ENCODE measurements around the gene SLC25A1. TPM values are rescaled to one million over a fixed set of nuclear protein-coding genes. Genes with fewer than 3 reads are reported as not detected.

The SLC25A1 gene
- total and polyA plus RNA-seq, 9 donors, result 16.9 to 35.7 (median 22.6) TPM

- Histone ChIP-seq H3K27me3 (ENCODE audit: control insufficient read depth, insufficient read depth, low read length) (peaks cover 66% of the 10 kb centered on the region), H3K27ac (ENCODE audit: low read length) (no peak overlapping the region), H3K9me3 (replicated peaks; ENCODE audit: control insufficient read depth, low read depth, low read length) (no peaks in the 10 kb centered on the region), H3K4me1 (ENCODE audit: control insufficient read depth, insufficient read depth, low read length) (no peaks in the 10 kb centered on the region), H3K4me3 (ENCODE audit: low read length) (no peak overlapping the region), H3K36me3 (ENCODE audit: control insufficient read depth, insufficient read depth, low read length) (no peaks in the 10 kb centered on the region)
- 1% methylated on average over 91 of the region's 92 CpGs for WGBS (ENCODE audit: insufficient coverage)
- no peak for DNase-seq
These were observed 29.3 kb downstream of the SLC25A1 start for GRCh38 chr22:19149047-19149883.

GRCh38 chr22:19148417-19149046 is 30.0 kb downstream of the SLC25A1 start:
- Histone ChIP-seq H3K27ac (ENCODE audit: low read length) (no peak overlapping the region), H3K36me3 (ENCODE audit: control insufficient read depth, insufficient read depth, low read length) (no peaks in the 10 kb centered on the region), H3K9me3 (replicated peaks; ENCODE audit: control insufficient read depth, low read depth, low read length) (no peaks in the 10 kb centered on the region), H3K27me3 (ENCODE audit: control insufficient read depth, insufficient read depth, low read length) (peaks cover 64% of the 10 kb centered on the region), H3K4me1 (ENCODE audit: control insufficient read depth, insufficient read depth, low read length) (peaks cover 7% of the 10 kb centered on the region), H3K4me3 (ENCODE audit: low read length) (no peak overlapping the region)
- DNase-seq, result no peak
- WGBS (ENCODE audit: insufficient coverage), result 12% methylated on average over 9 of the region's 33 CpGs

GRCh38 chr22:19147195-19147780 is 31.2 kb downstream of the SLC25A1 start:
- Histone ChIP-seq H3K27ac (ENCODE audit: low read length) (no peak overlapping the region), H3K27me3 (ENCODE audit: control insufficient read depth, insufficient read depth, low read length) (peaks cover 53% of the 10 kb centered on the region), H3K4me3 (ENCODE audit: low read length) (no peak overlapping the region), H3K4me1 (ENCODE audit: control insufficient read depth, insufficient read depth, low read length) (peaks cover 11% of the 10 kb centered on the region), H3K36me3 (ENCODE audit: control insufficient read depth, insufficient read depth, low read length) (peaks cover 4% of the 10 kb centered on the region), H3K9me3 (replicated peaks; ENCODE audit: control insufficient read depth, low read depth, low read length) (no peaks in the 10 kb centered on the region)
- WGBS (ENCODE audit: insufficient coverage), result 18% methylated on average over 9 of the region's 9 CpGs
- DNase-seq, result no peak

DNA sequence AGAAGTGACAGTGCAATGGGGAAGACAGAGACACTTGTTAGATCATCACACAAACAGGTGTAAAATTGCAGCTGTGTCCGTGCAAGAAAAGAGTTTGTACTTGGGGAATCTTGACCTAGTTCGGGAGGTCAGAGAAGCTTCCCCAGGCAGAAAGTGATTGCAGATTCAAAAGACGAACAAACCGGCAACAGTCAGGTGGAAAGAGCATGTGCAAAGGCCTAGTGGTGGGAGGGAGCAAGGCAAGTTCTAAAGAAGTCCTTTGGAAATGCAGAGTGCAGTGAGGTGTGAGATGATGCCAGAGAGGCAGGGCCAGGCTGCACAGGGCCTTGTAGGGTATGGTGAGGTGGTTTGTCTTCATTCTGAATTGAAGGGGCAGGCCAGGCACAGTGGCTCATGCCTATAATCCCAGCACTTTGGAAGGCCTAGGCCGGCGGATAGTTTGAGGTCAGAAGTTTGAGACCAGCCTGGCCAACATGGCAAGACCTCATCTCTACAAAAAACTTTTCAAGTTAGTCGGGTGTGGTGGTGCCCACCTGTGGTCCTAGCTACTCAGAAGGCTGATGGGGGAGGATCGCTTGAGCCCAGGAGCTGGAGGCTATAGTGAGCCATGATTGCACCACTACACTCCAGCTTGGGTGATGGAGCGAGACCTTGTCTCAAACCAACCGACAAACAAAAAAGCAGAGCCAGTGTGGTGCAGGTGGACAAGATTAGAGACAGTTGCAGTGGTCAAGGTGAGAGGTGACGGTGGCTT is 32.1 kb downstream of the SLC25A1 start:
- Histone ChIP-seq H3K4me3 (ENCODE audit: low read length) (no peak overlapping the region), H3K4me1 (ENCODE audit: control insufficient read depth, insufficient read depth, low read length) (peaks cover 11% of the 10 kb centered on the region), H3K9me3 (replicated peaks; ENCODE audit: control insufficient read depth, low read depth, low read length) (no peaks in the 10 kb centered on the region), H3K36me3 (ENCODE audit: control insufficient read depth, insufficient read depth, low read length) (peaks cover 12% of the 10 kb centered on the region), H3K27ac (ENCODE audit: low read length) (no peak overlapping the region), H3K27me3 (ENCODE audit: control insufficient read depth, insufficient read depth, low read length) (peaks cover 44% of the 10 kb centered on the region)
- 68% methylated on average over 7 of the region's 11 CpGs for WGBS (ENCODE audit: insufficient coverage)
- DNase-seq, result no peak

DNA sequence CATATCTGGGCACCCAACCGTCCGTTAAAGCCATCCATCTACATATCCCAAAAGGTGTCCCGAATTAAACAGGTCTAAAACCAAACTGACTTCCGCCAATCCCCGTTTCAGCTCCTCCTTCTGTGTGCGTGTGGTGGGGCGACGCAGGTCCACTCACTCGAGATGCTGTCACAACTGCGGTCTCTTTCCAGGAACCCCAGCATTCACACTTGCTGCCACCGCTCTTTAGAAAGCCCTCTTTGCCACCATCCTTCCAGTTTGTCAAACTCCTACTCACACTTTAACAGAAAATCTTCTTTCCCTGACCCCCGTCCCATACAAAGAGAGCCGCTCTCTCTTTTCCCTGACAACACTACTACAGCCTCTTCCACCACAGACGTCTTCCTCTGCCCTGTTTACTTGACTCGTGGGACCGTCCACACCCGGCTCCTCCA is 34.6 kb downstream of the SLC25A1 start:
- H3K27ac ChIP-seq (ENCODE audit: low read length), result peak overlapping the region; percentile 36
- DNase-seq, result no peak
- peaks cover 28% of the 10 kb centered on the region for H3K27me3 ChIP-seq (ENCODE audit: control insufficient read depth, insufficient read depth, low read length)
- H3K4me3 ChIP-seq (ENCODE audit: low read length), result peak overlapping the region; percentile 67
- WGBS (ENCODE audit: insufficient coverage), result under 1% methylated on average over 13 of the region's 17 CpGs
- no peaks in the 10 kb centered on the region for H3K9me3 ChIP-seq (replicated peaks; ENCODE audit: control insufficient read depth, low read depth, low read length)
- peaks cover 36% of the 10 kb centered on the region for H3K36me3 ChIP-seq (ENCODE audit: control insufficient read depth, insufficient read depth, low read length)
- peaks cover 11% of the 10 kb centered on the region for H3K4me1 ChIP-seq (ENCODE audit: control insufficient read depth, insufficient read depth, low read length)

- DNase-seq, result no peak
- Histone ChIP-seq H3K27ac (ENCODE audit: low read length) (no peak overlapping the region), H3K4me3 (ENCODE audit: low read length) (no peak overlapping the region), H3K4me1 (ENCODE audit: control insufficient read depth, insufficient read depth, low read length) (peaks cover 11% of the 10 kb centered on the region), H3K27me3 (ENCODE audit: control insufficient read depth, insufficient read depth, low read length) (peaks cover 20% of the 10 kb centered on the region), H3K9me3 (replicated peaks; ENCODE audit: control insufficient read depth, low read depth, low read length) (no peaks in the 10 kb centered on the region), H3K36me3 (ENCODE audit: control insufficient read depth, insufficient read depth, low read length) (peaks cover 44% of the 10 kb centered on the region)
- 87% methylated on average over 4 of the region's 5 CpGs for WGBS (ENCODE audit: insufficient coverage)
These were observed 35.3 kb downstream of the SLC25A1 start for GRCh38 chr22:19143212-19143611.

DNA sequence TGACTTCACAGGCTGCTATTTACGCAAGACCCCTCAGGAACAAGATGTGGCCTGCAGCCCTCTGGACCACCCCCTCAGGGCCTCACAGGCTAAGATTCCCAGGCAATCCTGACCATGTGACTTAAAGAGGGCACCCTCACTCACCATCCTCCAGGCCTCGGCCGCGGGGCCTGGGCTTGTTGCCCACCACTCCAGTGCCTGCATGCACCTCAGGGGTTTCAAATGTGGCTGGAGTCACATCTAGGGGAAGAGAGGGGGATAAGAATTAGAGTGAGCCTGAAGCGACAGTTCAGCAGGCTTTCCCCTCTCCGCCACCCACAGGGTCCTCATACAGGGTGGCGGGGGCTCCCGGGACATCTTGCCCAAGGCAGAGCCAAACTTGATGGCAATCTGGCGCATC is 36.1 kb downstream of the SLC25A1 start:
- DNase-seq, result no peak
- Histone ChIP-seq H3K4me3 (ENCODE audit: low read length) (no peak overlapping the region), H3K4me1 (ENCODE audit: control insufficient read depth, insufficient read depth, low read length) (peaks cover 11% of the 10 kb centered on the region), H3K27ac (ENCODE audit: low read length) (no peak overlapping the region), H3K36me3 (ENCODE audit: control insufficient read depth, insufficient read depth, low read length) (peaks cover 52% of the 10 kb centered on the region), H3K9me3 (replicated peaks; ENCODE audit: control insufficient read depth, low read depth, low read length) (no peaks in the 10 kb centered on the region), H3K27me3 (ENCODE audit: control insufficient read depth, insufficient read depth, low read length) (peaks cover 12% of the 10 kb centered on the region)
- WGBS (ENCODE audit: insufficient coverage), result 97% methylated on average over 4 of the region's 9 CpGs

DNA sequence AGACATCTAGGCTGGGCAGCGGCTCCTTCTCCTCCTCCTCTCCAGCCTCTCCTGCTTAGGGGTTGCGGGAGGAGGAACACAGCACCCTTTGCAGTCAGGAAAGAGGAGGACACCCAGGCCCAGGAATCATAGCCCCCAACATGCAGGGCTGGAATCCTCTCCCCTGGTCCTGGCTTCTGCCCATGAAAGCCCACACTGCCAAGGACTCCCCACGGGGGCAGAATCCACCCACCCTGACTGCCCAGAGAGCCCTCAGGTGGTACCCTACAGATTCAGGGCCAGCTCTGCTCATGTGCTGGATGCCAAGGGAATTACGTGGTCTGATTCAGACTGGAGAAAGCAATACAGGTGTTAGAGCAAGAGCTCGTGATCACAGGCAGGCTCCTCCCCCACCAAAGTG is 38.6 kb downstream of the SLC25A1 start:
- H3K27ac ChIP-seq (ENCODE audit: low read length), result no peak overlapping the region
- H3K9me3 ChIP-seq (replicated peaks; ENCODE audit: control insufficient read depth, low read depth, low read length), result no peaks in the 10 kb centered on the region
- H3K27me3 ChIP-seq (ENCODE audit: control insufficient read depth, insufficient read depth, low read length), result no peaks in the 10 kb centered on the region
- peaks cover 72% of the 10 kb centered on the region for H3K36me3 ChIP-seq (ENCODE audit: control insufficient read depth, insufficient read depth, low read length)
- no peak overlapping the region for H3K4me3 ChIP-seq (ENCODE audit: low read length)
- DNase-seq, result no peak
- peaks cover 11% of the 10 kb centered on the region for H3K4me1 ChIP-seq (ENCODE audit: control insufficient read depth, insufficient read depth, low read length)
- 82% methylated on average over 4 of the region's 5 CpGs for WGBS (ENCODE audit: insufficient coverage)

- Histone ChIP-seq H3K36me3 (ENCODE audit: control insufficient read depth, insufficient read depth, low read length) (peaks cover 82% of the 10 kb centered on the region), H3K27ac (ENCODE audit: low read length) (no peak overlapping the region), H3K4me1 (ENCODE audit: control insufficient read depth, insufficient read depth, low read length) (peaks cover 9% of the 10 kb centered on the region), H3K9me3 (replicated peaks; ENCODE audit: control insufficient read depth, low read depth, low read length) (no peaks in the 10 kb centered on the region), H3K4me3 (ENCODE audit: low read length) (no peak overlapping the region), H3K27me3 (ENCODE audit: control insufficient read depth, insufficient read depth, low read length) (no peaks in the 10 kb centered on the region)
- DNase-seq, result no peak
- WGBS (ENCODE audit: insufficient coverage), result 88% methylated on average over 9 of the region's 9 CpGs
These were observed 39.6 kb downstream of the SLC25A1 start for GRCh38 chr22:19139001-19139356.
